ENCODE results near the gene PICK1.

PICK1 gene

GRCh38 chr22:38021206-38021605 lies 36.0 kb upstream of the PICK1 start:
- Histone ChIP-seq H3K36me3 (ENCODE audit: control insufficient read depth, insufficient read depth, low read length) (no peaks in the 10 kb centered on the region), H3K9ac (no peak overlapping the region)

GRCh38 chr22:38023045-38023444 lies 34.2 kb upstream of the PICK1 start:
- Histone ChIP-seq H2AFZ (no peak overlapping the region), H3K4me1 (no peaks in the 10 kb centered on the region), H3K36me3 (ENCODE audit: control insufficient read depth, insufficient read depth, low read length) (no peaks in the 10 kb centered on the region), H3K4me3 (ENCODE audit: low read depth, low read length) (no peak overlapping the region), H3K9ac (no peak overlapping the region), H3K79me2 (no peaks in the 10 kb centered on the region), H3K9me3 (ENCODE audit: control insufficient read depth, low read length) (no peaks in the 10 kb centered on the region), H3K27me3 (ENCODE audit: control insufficient read depth, insufficient read depth, low read length) (no peaks in the 10 kb centered on the region), H3K4me2 (ENCODE audit: low read length) (no peak overlapping the region), H3K27ac (no peak overlapping the region)
- TF ChIP-seq CTCF (IDR thresholded peaks at IDR 0.05), result no peak

More at GRCh38 chr22:38021206-38021605, 36.0 kb upstream of the PICK1 start:
- Histone ChIP-seq H3K4me1 (peaks cover 5% of the 10 kb centered on the region), H3K9me3 (ENCODE audit: control insufficient read depth, low read length) (no peaks in the 10 kb centered on the region), H3K4me3 (ENCODE audit: low read depth, low read length) (no peak overlapping the region), H3K27me3 (ENCODE audit: control insufficient read depth, insufficient read depth, low read length) (no peaks in the 10 kb centered on the region), H2AFZ (no peak overlapping the region), H3K79me2 (no peaks in the 10 kb centered on the region), H3K27ac (no peak overlapping the region), H3K4me2 (ENCODE audit: low read length) (no peak overlapping the region)
- no peak for TF ChIP-seq CTCF (IDR thresholded peaks at IDR 0.05)

DNA sequence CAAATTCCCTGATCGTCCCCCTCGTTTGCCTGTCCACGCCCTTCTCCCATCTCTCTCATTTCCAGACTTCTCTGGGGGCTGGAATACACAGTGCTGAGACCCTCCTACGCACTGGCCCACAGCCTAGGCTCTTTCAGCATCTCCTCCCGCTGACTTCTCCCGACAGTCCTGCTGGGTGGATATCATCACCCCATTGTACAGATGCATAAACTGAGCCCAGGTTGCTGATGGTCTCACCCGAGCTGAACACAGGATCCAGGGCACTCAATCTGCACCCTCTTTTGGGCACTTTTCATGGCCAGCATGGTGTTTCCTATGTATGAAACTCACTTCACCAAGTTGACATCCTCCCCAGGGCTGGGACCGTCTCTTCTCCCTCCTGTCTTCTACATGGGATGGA lies 31.7 kb upstream of the PICK1 start:
- H3K27me3 ChIP-seq (ENCODE audit: control insufficient read depth, insufficient read depth, low read length), result no peaks in the 10 kb centered on the region
- H3K36me3 ChIP-seq (ENCODE audit: control insufficient read depth, insufficient read depth, low read length), result no peaks in the 10 kb centered on the region
- no peak overlapping the region for H3K4me3 ChIP-seq (ENCODE audit: low read depth, low read length)
- no peaks in the 10 kb centered on the region for H3K79me2 ChIP-seq
- no peak overlapping the region for H3K27ac ChIP-seq
- H3K9me3 ChIP-seq (ENCODE audit: control insufficient read depth, low read length), result no peaks in the 10 kb centered on the region
- H3K4me1 ChIP-seq, result no peaks in the 10 kb centered on the region
- no peak overlapping the region for H3K9ac ChIP-seq
- TF ChIP-seq CTCF (IDR thresholded peaks at IDR 0.05), result no peak
- H2AFZ ChIP-seq, result no peak overlapping the region
- H3K4me2 ChIP-seq (ENCODE audit: low read length), result no peak overlapping the region

DNA sequence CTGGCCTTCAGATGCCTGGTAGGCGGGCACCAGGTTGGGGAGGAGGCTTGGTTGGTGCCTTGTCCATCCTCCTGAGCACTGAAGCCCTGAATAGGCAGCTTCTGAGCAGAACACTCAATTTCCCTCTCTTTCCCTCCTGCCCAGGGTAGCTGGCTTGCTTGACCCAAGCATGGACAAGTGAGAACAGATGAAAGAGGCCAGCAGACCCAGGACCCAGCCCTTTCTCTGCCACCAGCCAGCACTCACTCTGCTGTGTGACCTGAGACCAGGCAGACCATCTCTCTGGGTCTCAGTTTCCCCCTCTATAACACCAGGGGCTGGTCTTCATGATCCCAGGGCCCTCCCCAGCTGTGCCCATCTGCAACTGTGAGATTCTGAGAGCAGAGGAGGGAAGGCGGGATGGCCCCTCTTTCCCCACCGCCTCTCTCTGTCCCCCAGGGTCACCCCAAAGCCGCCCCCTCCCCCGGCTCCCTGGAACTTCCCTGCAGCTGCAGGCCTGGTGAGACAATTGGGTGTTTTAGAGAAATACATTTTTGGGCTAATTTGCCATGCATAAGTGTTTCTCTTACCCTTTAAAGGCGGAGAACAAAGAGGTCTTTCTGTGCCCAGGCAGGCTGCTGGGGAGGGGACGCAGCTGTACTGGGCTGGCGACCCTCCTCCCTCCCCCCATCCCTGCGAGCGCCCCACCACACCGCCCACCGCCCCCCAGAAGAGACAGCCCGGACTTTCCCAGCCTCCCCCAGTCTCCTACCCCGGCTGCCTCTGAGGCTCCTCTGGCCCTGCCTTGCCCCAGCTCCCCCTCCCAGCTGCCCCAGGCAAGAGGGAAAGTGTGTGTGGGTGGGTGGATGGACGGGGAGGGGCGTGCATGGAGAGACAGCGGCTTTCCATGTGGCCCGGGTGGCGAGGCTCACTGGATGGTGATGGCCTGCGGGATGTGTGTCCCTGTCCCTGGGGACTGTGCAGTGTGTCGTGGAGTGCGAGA lies 30.8 kb upstream of the PICK1 start:
- H3K36me3 ChIP-seq (ENCODE audit: control insufficient read depth, insufficient read depth, low read length), result no peaks in the 10 kb centered on the region
- no peak overlapping the region for H3K27ac ChIP-seq

More for the DNA sequence above, 30.8 kb upstream of the PICK1 start:
- no peak overlapping the region for H3K9ac ChIP-seq
- no peak overlapping the region for H3K4me3 ChIP-seq (ENCODE audit: low read depth, low read length)
- H3K9me3 ChIP-seq (ENCODE audit: control insufficient read depth, low read length), result no peaks in the 10 kb centered on the region
- H3K4me1 ChIP-seq, result no peaks in the 10 kb centered on the region
- H2AFZ ChIP-seq, result no peak overlapping the region
- H3K4me2 ChIP-seq (ENCODE audit: low read length), result no peak overlapping the region
- TF ChIP-seq CTCF (IDR thresholded peaks at IDR 0.05), result no peak
- H3K27me3 ChIP-seq (ENCODE audit: control insufficient read depth, insufficient read depth, low read length), result no peaks in the 10 kb centered on the region
- no peaks in the 10 kb centered on the region for H3K79me2 ChIP-seq
